H1 (cell line): ENCODE results near the gene GLRA2. TPM values are rescaled to one million over a fixed set of nuclear protein-coding genes. Genes with fewer than 3 reads are reported as not detected.

Experiments used
- RAD21 ChIP-seq, 2 experiments: IDR thresholded peaks in 1 of 2; conservative IDR thresholded peaks in 1 of 2; 2 replicates each; pipeline ENCODE4 v1.6.1; 2011; ENCODE audit warnings: low read depth in 2 of 2, low read length in 2 of 2, improper control_type of control experiment in 1 of 2, inconsistent platforms in 1 of 2, mild to moderate bottlenecking in 1 of 2, moderate library complexity in 1 of 2
- SUZ12 ChIP-seq: fragments of 200-600 bp; sonication (generic); IDR thresholded peaks from 2 replicates; pipeline ENCODE4 v1.6.1; 2012; ENCODE audit warnings: mild to moderate bottlenecking, inconsistent platforms, low read length, moderate library complexity, mixed read lengths
- ZNF274 ChIP-seq: IDR thresholded peaks from 2 replicates; pipeline ENCODE4 v1.7.0; 2012; ENCODE audit warnings: low read length, borderline replicate concordance; ENCODE audit errors: extremely low read depth
- polyA plus RNA-seq, 7 experiments: library from polyadenylated mRNA; depleted of rRNA in 3 of 7; stranded (reverse) in 5 of 7; unstranded in 2 of 7; fragments of >200 nt in 5 of 7; fragments of 200-250 nt in 2 of 7; gene quantifications; 1 replicate in 5 of 7; 2 replicates in 1 of 7; 4 replicates in 1 of 7; pipeline versions ENCODE4 v1.2.1 to v1.2.3, GENCODE V29; 2011 to 2013; ENCODE audit warnings: missing spikeins in 2 of 7, mixed read lengths in 2 of 7
- total RNA-seq: library from RNA; stranded (reverse); fragmentation: NEBNext Ultra II Directional; extraction: Animal tissue kit (Norgen Biotek cat#: 25700); gene quantifications from 2 replicates; pipeline ENCODE4 v1.2.1, GENCODE V29; 2021
- TF ChIP-seq, protein P1 (sequence below): IDR thresholded peaks from 2 replicates; pipeline ENCODE4 v1.6.1; 2011; ENCODE audit warnings: low read depth, mild to moderate bottlenecking, low read length; ENCODE audit not compliant: insufficient read depth

The GLRA2 gene
- total and polyA plus RNA-seq, 2 of the 8 experiments (the other 6 are each of a cell fraction or from before 2014, with no cell fraction given) = not detected

DNA sequence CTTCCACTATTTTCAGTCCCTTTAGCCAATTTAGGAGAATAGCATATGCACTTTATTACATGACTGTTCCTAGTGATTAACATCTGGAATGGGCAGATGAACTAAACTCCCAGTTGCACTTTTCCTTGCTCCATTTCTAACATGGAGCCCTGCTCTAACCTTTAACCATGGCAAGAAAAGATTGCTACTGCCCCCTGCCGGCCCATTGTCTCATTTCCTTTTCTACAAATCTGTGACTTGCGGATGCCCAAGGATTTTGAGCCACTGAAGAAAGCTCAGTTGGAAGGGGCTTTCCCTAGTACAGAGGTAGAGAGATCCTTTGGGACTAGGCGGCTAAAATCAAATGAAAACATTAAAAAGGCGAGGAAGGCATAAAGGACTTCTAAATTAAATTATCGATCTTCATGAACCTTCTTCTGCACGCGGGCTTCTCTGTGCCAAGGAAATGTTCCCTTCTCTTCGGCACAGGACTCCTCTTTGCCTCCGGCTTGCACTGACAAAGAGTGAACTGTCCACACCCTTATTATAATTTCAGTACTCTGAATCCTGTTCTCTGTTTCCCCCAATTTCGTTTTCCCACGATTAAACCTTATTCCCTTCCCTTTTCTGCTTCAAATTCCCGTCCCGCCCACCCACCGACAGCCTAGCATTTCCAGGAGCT is 577 bp upstream of the GLRA2 start (continued):
- TF ChIP-seq, protein P1, sequence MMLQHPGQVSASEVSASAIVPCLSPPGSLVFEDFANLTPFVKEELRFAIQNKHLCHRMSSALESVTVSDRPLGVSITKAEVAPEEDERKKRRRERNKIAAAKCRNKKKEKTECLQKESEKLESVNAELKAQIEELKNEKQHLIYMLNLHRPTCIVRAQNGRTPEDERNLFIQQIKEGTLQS = no peak
- TF ChIP-seq ZNF274 (no peak), RAD21 (IDR thresholded peaks at IDR 0.05 in 1 of 2, conservative IDR thresholded peaks at IDR 0.05 in 1 of 2; ENCODE audit: low read depth in 2 of 2, low read length in 2 of 2) (peak; percentile 75 to 82), SUZ12 (no peak)
